SIG-M5 treated with dmso at 0.1 percent for 504 hours (cell line): ENCODE data around the gene MPRIP.

Experiments
- DNase-seq: peaks from one replicate; lab custom pipeline; 2025; ENCODE audit not compliant: unreplicated experiment; lab: John Stamatoyannopoulos, UW

The MPRIP gene

DNA sequence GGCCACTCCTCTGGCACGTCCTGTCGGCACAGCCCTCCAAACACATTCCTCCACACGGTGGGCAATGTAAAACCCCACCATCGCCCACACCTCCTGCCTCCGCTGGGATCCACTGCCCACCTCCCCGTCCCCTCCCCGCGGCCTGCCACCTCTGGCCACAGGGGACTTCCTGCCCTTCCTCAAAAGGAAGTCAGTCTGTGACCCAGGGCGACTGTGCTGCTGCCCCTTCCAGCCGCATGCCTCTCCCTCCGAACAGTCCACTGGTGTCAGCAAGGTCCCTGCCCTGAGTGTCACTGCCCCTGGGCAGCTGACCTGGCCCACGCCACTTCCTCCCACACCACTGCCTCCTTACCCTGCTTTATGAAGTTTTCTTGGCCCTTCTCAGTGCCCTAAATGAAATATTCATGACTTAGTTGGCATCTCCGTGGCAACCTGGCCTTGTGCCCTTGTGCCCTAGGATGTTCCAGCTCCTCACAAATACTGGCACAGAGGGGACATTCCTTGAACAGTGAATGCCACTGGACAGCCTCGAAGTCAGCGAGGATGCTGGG lies 161.9 kb downstream of the MPRIP start:
- DNase-seq: no peak

DNA sequence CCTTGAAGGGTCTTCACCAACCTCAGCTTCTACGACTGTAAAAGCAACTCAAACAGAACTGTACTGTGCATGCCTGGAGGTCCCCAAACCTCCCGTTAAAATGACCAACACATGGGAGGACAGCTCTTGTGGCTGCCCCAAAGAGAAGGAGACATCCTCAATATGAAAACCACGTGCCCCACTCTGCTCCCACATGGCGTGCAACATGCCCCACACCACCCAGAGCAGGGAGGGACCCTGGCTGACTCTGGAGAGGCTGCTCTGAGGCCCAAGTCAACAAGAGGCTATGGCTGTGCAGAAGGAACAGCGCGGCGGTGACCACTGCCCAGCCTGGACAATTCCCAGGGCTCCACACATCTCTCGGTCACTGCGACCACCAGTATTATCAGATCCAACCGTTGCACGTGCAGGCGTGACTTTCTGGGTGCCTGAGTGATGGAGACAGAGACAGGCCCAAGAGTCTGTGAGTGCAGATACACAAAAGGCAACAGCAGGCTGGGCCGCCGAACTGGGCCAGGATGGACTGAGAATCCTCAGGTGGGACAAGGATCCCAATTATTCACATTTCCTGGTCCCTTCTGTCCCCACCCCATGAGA lies 162.5 kb downstream of the MPRIP start:
- DNase-seq: no peak

DNA sequence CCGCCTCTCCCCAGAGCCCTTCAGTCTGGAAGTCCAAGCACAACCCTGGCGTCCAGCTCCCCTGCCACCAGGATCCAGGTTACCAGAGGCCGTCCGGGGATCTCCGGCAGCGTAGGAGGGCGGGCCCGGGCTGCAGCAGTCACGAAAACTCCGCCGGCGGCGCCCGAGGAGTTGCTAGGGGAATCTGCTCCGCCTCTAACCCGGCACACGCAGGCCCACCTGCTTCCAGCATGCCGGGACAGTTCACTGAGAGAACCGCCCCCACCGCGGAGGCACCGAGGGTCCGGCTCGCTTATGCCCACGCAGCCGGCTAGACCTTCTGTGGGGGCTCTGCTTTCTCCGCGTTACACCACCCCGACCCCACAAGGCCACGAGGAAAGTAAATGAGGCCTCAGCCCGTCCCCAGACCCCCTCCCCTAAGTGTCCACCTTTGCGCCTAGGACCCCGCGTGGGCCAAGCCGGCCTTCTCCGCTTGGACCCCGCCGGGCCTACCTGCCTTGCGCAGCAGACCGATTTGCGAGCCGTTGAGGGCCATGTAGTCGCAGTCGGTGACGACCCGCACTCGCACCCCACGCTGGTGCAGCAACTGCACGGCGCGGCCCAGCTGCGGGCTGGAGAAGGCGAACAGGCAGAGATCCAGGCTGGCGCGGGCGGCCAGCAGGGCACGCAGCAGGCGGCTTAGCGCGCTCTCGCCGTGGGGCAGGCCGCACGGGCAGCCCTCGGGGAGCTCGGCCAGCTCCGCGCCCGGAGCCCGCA lies 163.3 kb downstream of the MPRIP start:
- peak; percentile 33 for DNase-seq

DNA sequence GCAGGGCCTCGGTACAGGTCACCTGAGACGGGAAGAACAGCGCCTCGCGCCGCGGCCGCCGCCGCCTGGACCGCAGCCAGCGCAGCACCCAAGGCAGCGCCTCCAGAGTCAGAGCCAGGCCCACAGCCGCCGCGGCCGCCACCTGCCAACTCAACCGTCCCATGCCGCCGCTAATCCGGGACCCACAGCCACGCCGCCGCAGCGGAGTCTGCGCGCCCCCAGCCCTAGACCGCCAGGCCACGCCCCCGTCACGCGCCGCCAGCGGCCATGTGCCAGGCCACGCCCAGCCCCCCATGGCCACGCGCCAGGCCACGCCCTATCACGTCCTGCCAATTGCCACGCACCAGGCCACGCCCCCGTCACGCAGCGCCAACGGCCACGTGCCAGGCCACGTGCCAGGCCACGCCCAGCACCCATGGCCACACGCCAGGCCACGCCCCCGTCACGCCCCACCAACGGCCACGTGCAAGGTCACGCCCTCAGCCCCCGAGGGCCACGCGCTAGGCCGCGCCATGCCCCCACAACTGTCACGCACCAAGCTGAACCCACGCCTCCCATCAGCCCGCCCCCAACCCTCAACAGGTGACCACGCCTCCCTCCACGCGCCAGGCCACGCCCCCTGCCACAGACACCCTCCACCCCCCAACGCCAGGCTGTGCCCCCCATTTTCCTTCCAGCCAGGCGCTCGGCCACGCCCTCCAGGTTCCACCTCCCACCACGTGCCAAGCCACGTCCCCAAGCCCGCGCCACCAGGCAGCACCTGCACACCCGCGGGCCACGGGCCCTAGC lies 164.1 kb downstream of the MPRIP start, which contains the start of gene PLD6:
Gene PLD6 (minus strand): TSS at position 210 of the 789 bp plus-strand sequence. CDS start 47 bp downstream, at position 163.
- peak; percentile 86 for DNase-seq

DNA sequence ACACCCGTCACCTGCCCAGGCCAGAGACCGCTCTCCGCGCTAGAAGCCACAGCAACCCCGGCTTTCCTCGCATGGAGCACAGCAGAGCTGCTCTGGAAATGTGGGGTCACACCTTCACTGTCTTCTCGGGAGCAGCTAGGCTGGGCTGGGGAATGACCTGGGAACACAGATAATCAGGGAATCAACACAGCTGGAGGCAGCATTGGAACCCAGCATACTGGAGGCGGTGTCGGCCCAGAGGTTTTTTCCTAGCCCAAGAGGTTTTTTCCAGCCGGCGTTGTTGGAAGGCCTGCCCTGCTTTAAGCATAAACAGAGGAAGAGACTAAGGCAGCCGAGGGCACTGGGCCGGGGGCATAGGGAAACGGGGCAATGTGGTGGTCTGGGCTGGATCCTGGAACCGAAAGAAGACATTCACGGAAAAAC lies 164.7 kb downstream of the MPRIP start:
- DNase-seq: no peak

DNA sequence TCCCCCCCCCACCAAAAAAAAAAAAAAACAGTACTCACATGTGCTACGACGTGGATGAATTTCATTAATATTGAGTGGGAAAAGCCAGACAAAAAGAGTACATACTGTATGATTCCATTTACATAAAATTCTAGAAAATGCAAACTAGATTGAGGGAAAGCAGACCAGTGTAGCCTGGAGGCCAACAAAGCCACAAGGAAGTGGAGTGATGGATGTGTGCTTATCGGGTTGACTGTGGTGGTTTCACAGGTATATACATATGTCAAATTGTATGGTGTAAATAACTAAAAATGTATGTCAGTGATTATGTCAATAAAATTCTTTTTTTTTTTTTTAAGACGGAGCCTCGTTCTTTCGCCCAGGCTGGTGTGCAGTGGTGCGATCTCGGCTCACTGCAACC lies 165.7 kb downstream of the MPRIP start:
- no peak for DNase-seq

DNA sequence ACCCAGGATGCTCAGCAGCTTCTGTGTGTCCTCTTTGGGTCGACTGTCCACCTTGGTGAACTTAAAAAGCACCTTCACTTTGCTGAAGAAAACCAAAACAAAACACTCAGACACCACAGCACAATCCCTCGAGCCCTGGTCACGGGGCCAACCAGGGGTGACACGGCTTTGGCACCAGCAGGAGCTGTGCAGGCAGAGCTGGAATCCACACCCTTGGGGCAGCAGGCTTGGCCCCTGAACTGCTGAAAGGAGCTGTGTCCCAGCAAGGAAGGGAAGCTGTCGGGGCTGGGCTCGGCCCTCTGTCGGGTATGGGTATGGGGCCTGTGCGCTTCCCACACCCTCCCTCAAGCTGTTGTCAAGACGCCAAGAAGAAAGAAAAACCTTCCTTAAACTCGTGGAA lies 171.5 kb downstream of the MPRIP start:
- no peak for DNase-seq

DNA sequence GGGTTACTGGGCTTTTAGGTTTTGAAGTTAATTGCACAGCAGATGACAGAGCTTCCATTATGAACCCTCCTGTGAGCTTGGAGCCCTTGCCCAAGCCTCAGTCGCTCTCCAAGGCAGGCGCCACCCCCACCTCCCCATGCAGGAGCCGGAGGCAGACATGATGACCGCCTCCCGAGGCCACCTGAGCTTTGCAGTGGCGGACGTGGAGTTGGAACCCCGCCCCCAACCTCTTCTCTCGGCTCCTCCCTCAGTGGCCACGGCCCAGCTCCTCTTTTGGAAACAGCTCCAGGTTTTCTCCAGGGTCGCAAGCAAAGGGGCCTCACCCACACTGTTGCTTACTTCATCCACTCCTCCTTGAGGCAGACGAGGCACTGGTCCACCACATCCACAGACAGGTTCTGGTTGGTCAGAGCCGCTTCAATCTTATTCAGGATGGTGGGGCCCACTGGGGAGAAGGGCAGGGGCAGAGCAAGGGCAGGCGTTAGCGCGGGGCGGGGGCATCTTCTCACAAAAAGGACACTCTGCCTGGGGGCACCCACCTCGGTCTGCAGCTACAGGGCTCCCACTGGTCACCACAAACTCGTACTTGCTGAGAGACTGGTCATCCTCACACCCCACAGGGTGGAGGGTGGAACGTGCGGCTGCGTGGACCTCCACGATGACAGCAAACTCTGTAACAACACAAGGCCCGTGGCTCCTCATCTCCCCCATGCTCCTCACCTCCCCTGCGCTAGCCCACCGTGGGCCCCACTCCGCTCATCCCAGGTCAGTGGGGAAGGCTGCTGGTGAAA lies 172.6 kb downstream of the MPRIP start:
- no peak for DNase-seq

DNA sequence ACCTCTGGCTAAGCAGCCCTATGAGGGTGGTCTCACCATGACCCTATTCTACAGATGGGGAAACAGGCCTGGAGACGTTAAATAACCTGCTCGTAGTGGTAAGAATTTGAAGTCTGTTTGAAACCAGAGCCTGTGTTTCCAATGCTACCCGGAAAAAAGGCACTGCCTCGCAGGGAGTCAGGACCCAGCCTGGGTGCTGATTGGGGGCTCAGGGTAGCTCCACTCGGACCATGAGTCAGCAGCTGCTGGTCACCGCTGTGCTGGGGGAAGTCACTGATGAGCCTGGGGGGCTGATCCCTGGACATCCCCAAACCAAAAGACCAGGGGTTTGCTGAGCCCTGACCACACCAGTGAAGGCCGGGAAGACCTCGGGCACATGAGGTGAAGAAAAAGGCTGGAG lies 173.3 kb downstream of the MPRIP start:
- DNase-seq: no peak

DNA sequence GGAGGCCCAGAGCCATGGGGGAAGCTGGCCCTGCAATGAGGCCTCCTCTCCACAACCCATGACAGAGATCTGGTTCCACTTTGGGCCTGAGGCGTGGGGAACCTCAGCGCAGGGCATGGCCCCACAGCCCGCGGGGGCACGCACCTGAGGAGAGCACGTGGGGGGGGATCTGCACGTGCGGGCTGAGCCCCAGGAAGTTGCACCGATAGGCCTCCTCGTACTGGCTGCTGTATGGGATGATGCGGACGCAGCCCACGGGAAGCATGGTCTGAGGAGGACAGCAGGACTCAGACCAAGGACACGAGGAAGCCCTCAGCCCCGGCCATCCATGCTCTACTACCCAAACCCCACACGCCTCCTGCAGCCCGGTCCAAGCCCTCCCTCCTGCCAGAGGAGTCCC lies 174.0 kb downstream of the MPRIP start:
- DNase-seq: no peak

DNA sequence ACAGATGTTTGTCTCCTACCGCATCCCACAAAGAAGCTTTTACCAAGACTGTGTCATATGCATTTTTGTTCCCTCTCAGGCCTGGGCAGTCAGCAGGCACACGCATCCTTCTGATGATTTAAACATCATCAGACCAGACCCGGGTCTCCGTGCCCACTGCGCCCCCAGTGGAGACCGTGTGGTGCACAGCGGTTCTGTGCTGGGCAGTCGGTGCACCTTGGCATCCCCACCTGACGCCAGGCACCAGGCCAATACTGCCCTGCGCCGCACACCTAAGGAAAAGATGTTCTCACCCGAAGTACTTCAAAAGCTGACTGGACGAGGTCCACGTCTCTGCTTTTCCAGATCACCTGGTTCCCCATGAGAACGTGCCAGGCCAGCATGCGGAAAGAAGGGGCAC lies 174.5 kb downstream of the MPRIP start:
- no peak for DNase-seq

DNA sequence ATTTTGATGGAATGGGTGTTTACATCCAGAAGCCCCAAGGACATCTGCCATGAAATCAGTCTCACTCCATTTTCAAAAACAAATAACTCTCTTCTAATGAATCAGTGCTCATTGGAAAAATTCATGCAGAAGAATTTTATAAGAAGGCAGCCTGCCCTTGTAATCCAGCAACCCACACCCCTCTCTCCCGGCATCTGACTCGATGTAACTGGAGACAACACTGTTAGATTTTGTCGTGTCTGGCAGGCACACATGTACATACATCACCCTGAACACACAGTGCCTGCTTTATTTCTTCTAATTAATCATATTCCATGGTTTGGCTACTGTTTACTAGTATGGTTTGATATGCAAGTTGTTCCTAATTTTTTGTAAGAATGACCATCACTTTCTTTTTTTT lies 175.7 kb downstream of the MPRIP start:
- DNase-seq: no peak

DNA sequence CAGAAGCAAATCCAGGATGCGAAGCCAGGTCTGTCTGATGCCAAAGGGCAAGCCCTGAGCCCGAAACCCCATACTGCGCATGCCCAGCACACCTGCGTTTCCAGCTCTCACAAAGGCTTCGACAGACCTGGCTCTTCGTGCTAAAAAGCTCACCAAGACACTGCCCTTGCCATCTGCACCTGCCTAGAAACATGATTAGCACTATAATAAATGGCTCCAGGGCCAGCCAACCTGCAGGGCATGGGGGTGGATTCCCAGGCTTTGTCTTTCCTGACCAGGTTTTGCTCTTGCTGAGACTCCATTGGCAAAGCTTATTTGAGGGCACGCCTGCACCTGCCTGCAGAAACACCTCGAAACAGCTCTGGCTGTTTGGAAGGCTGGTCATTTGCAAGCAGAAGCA lies 178.3 kb downstream of the MPRIP start:
- DNase-seq: no peak

DNA sequence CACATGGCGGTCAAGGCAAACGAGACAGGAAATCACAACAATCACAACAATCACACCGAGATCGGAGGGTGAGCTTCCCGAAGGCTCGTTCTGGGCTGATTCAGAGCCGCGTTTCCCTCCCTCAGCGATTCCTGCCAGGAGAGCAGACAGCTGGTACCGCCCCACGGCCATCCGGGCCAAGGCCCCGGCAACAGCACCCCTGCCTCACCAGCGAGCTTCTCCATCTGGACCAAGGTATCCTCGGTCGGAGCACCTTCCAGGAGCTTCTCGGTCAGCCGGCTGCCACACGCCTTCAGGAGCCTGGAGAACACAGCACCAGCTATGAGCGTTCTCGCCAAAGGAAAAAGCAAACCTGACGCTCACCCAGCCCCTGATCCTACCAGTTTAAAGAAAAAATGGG lies 179.1 kb downstream of the MPRIP start:
- DNase-seq: no peak

DNA sequence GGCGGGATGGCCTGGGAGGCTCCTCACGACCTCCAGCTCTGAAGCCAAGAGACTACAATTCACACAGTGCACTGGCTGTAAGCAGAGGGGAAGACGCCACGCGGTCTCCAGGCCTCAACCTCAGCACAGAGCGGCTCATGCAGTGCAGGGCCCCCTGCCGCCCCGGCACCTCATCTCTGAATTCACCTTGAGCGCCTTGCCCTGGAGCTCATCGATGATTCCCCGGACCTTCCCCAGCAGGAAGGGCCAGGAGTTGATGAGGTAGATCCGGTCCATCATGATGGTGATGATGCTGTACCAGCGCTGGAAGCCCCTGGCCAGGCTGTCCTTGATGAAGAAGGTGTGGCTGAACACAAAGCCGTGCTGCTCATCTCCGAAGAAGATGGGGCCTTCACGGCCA lies 181.5 kb downstream of the MPRIP start:
- DNase-seq: no peak

DNA sequence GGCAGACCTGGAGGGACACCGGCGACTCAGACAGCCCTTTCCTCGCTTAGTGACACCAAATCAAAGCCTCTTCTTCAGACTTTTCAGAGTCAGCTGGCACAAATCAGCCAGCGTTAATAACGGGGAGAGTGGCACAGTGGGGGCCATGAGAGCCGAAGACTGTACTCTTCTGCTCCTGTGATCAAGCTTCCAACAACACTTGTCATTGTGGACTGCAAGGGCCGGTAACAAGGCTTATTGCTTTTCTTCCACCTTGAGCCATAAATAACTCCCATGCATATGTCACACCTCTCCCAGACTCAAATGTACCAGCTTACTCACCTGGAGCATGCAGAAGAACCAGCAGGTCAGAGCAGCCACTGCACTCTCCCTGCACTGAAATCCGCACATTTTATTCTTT lies 181.9 kb downstream of the MPRIP start:
- DNase-seq: no peak

DNA sequence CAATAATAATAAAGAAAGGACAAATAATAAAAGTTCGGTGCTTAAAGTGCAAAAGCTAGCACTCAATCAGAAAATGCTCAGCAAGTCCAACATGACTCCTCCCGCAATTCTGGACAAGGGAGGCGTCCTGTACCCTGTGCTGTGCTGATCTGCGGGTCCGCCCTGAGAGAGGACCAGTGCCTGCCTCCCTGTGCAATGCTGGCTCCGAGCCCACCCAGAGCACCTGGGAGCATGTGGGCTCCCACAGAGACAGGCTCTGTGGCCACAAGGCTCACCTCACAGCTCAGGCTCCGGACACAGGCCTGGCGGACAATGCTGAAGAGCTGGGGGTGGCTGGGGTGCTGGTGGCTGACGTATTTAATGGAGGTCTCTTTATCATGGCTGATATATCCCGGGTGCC lies 183.6 kb downstream of the MPRIP start:
- no peak for DNase-seq

DNA sequence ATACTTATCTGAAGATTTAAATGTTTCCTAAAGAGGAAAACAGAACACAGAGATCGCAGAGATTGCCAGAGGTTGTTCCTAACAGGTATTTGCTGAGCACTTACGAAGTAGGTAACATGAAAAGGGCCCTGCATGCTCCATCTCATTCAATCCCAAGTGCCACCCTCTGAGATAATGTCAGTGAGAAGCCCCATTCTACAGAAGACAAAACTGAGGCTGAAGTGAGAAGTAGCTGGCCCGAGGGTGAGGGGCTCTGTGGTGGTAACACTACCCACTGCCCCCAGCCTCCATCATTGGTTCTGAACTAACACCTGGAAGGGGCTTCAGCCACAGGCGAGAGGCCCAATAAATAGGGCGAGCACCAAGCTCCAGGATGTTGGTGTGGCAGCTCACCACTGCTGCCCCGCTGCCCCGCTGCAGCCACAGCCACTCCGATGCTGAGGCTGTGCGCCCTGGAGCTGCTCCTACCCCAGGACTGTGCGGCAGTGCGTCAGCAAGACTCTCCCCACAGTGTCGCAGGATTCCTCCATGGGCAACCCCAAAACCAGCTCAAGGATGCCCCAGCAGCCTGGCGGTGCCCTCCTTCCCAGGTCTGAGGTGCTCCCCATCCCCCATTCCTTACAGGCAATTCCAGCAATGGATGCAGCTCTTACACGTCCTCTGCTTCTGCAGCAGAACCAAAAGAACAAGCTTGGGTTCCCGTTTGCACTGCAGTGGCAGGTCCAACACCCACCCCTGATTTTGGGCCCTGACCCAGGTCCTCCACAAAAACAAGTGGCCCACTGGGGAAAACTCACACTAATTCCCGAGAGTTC lies 184.4 kb downstream of the MPRIP start:
- DNase-seq: no peak

DNA sequence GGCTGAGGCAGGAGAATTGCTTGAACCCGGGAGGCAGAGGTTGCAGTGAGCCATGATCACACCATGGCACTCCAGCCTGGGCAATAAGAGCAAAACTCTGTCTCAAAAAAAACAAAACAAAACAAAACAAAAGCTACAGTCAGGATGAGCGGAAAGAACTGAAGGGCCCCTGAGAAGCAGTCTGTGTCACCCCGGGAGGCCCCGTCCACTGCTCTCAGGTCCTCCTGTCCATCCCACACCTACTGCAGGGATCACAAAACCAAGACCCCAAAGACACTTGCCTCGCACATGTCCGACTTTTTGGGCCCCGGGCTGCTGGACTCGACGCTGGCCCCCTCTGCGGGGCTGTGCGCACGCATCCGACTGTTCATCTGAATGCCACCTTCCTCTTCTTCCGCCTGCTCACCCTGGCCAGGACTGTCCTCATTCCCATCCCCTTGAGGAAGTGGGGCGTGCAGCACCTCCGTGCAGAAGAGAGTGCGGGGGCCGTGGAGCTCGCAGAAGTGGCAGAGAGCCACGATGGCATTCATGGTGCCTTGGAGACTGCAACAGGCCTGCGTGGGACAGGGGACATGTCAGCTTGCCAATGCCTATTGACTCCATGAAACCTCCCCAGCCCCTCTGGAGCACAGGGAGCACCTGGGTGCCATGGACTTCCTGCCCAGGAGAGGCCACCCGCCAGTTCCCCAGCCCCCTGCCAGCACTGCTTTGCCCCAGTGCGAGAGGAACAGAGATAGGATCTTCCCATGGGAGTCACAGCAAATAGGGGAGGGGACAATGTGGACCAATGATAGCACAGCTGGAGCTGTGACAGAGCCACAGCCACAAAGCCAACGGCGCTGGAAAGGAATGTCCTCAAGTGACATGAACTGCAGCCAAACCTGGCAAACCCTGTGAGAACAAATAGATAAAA lies 185.6 kb downstream of the MPRIP start:
- no peak for DNase-seq
